Keratinocyte (primary cell): ENCODE results near the gene TMOD1.

Experiments
- EZH2 ChIP-seq: IDR thresholded peaks from one replicate; pipeline ENCODE4 v1.6.1; 2012; ENCODE audit warnings: inconsistent platforms, mild to moderate bottlenecking, low read length, moderate library complexity
- TF ChIP-seq, protein P1 (sequence below), 3 experiments: IDR thresholded peaks in 1 of 3; conservative IDR thresholded peaks in 1 of 3; optimal IDR thresholded peaks in 1 of 3; 2 replicates in 2 of 3; 3 replicates in 1 of 3; pipeline versions ENCODE3 to v1.5.1; 2011; ENCODE audit warnings: low read length in 3 of 3, mild to moderate bottlenecking in 3 of 3, moderate library complexity in 2 of 3, control low read depth in 1 of 3, inconsistent platforms in 1 of 3; ENCODE audit not compliant: insufficient read depth in 2 of 3; ENCODE audit errors: extremely low read depth in 1 of 3

DNA sequence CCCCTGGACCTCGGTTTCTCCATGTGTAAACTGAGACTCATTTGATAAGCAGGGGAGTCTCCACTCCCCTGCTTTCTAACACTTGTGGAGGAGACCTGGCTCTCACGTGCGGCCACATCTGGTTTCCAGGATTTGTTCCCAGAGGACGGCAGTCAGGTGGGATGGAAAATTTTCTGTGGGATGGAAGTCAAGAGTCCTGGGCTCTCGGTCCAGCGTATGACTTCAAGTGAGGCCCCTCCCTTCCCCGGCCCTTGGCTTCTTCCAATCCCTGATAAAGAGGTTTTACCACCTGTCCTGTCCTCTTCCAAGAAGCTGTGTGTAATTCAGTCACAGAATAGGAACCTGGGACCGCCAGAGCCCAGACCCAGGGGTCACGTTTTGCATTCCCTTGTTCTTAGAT is 35.0 kb downstream of the TMOD1 start:
- TF ChIP-seq, protein P1, sequence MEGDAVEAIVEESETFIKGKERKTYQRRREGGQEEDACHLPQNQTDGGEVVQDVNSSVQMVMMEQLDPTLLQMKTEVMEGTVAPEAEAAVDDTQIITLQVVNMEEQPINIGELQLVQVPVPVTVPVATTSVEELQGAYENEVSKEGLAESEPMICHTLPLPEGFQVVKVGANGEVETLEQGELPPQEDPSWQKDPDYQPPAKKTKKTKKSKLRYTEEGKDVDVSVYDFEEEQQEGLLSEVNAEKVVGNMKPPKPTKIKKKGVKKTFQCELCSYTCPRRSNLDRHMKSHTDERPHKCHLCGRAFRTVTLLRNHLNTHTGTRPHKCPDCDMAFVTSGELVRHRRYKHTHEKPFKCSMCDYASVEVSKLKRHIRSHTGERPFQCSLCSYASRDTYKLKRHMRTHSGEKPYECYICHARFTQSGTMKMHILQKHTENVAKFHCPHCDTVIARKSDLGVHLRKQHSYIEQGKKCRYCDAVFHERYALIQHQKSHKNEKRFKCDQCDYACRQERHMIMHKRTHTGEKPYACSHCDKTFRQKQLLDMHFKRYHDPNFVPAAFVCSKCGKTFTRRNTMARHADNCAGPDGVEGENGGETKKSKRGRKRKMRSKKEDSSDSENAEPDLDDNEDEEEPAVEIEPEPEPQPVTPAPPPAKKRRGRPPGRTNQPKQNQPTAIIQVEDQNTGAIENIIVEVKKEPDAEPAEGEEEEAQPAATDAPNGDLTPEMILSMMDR (optimal IDR thresholded peaks at IDR 0.05 in 1 of 3, IDR thresholded peaks at IDR 0.05 in 1 of 3, conservative IDR thresholded peaks at IDR 0.05 in 1 of 3; ENCODE audit: extremely low read depth in 1 of 3, insufficient read depth in 2 of 3, low read length in 3 of 3), result no peak
- TF ChIP-seq EZH2, result no peak
